HepG2 (cell line): ENCODE results near the gene ZNF75A. TPM values are rescaled to one million over a fixed set of nuclear protein-coding genes. Genes with fewer than 3 reads are reported as not detected.

Source experiments
- ATAC-seq: fragments of 200-7000 bp; cut with Tn5 transposase; 3 replicates; pipeline ENCODE4 v1.9.1; 2020; ENCODE audit warnings: mild to moderate bottlenecking, moderate library complexity
- BruUV-seq: library from RNA; stranded (reverse); fragments of 400-500 nt; replicated peaks from 2 replicates; lab custom pipeline; 2021; lab: Mats Ljungman, UMichigan
- CTCF ChIA-PET: fragments of 300-600 bp; formaldehyde crosslinking; extraction: SDS; loops from one replicate; lab custom pipeline; 2021; ENCODE audit warnings: low total read pairs, inconsistent platforms, low intra/inter-chr PET ratio; lab: Yijun Ruan, JAX
- POLR2A ChIA-PET: fragments of 350-600 bp; sonication (Branson Sonifier 250); formaldehyde crosslinking; loops from one replicate; lab custom pipeline; 2020; ENCODE audit warnings: antibody characterized with exemption, inconsistent platforms; lab: Yijun Ruan, JAX
- DNase-seq: peaks from one replicate; pipeline ENCODE4 v3.0.0-alpha.2; 2015; ENCODE audit warnings: low spot score
- FAIRE-seq: peaks from 3 replicates; lab custom pipeline; 2011; peaks lifted over from hg19 to GRCh38; lab: Jason Lieb, UNC
- H2AFZ ChIP-seq: one replicate; pipeline ENCODE4 v1.6.1; 2011; ENCODE audit warnings: low read length, inconsistent platforms
- H3K27ac ChIP-seq: fragments of 300-600 bp; 3 replicates; pipeline ENCODE4 v1.8.0; 2011; ENCODE audit warnings: mixed run types, mild to moderate bottlenecking, mixed read lengths, low read length, inconsistent platforms; ENCODE audit not compliant: insufficient read depth; ENCODE audit errors: extremely low read length
- H3K27me3 ChIP-seq, 2 experiments: fragments of 200-600 bp in 1 of 2; 2 replicates in 1 of 2; 3 replicates in 1 of 2; pipeline versions ENCODE4 v1.6.0 to v1.8.0; 2011; ENCODE audit warnings: low read length in 2 of 2, mild to moderate bottlenecking in 2 of 2, moderate library complexity in 2 of 2, inconsistent platforms in 1 of 2; ENCODE audit not compliant: insufficient read depth in 2 of 2, control insufficient read depth in 1 of 2
- H3K36me3 ChIP-seq, 2 experiments: fragments of 200-600 bp in 1 of 2; replicated peaks in 1 of 2; 2 replicates in 1 of 2; 3 replicates in 1 of 2; pipeline versions ENCODE4 v1.5.1 to v1.8.0; 2011; ENCODE audit warnings: low read length in 2 of 2, inconsistent platforms in 1 of 2; ENCODE audit not compliant: insufficient read depth in 2 of 2, control insufficient read depth in 1 of 2
- H3K4me1 ChIP-seq: 2 replicates; pipeline ENCODE4 v1.5.1; 2012; ENCODE audit warnings: low read length, inconsistent platforms; ENCODE audit not compliant: insufficient read depth
- H3K4me2 ChIP-seq: 2 replicates; pipeline ENCODE4 v1.6.0; 2011; ENCODE audit warnings: low read depth, low read length, inconsistent platforms
- H3K4me3 ChIP-seq, 3 experiments: fragments of 200-600 bp in 1 of 3; sonication (generic), shearing (Covaris generic) in 1 of 3; replicated peaks in 1 of 3; 2 replicates each; pipeline ENCODE4 v1.5.1; 2011 to 2016; ENCODE audit warnings: low read length in 3 of 3, inconsistent platforms in 2 of 3, low read depth in 2 of 3, mild to moderate bottlenecking in 2 of 3, control low read depth in 1 of 3, mixed read lengths in 1 of 3; ENCODE audit not compliant: insufficient read depth in 1 of 3
- H3K79me2 ChIP-seq: one replicate; pipeline ENCODE4 v1.6.1; 2011; ENCODE audit warnings: low read length, inconsistent platforms; ENCODE audit not compliant: insufficient read depth
- H3K9ac ChIP-seq: 2 replicates; pipeline ENCODE4 v1.6.0; 2011; ENCODE audit warnings: mild to moderate bottlenecking, low read depth, low read length, inconsistent platforms; ENCODE audit not compliant: insufficient read depth
- H3K9me3 ChIP-seq: 2 replicates; pipeline ENCODE4 v1.5.1; 2012; ENCODE audit warnings: mild to moderate bottlenecking, low read length
- H4K20me1 ChIP-seq: 2 replicates; pipeline ENCODE4 v1.6.0; 2011; ENCODE audit warnings: inconsistent platforms, mild to moderate bottlenecking, low read length, moderate library complexity; ENCODE audit not compliant: insufficient read depth
- ARID2 ChIP-seq: sonication (generic); formaldehyde crosslinking; IDR thresholded peaks from 2 replicates; pipeline ENCODE4 v1.8.1; 2022; ENCODE audit warnings: mild to moderate bottlenecking, missing genetic modification reagents, borderline replicate concordance
- FOXP1 ChIP-seq, 2 experiments: fragments of 450-650 bp in 1 of 2; IDR thresholded peaks; 2 replicates each; pipeline ENCODE4 v1.6.1; 2017 to 2018; ENCODE audit warnings: antibody characterized with exemption in 1 of 2
- KDM6A ChIP-seq: IDR thresholded peaks from 2 replicates; pipeline ENCODE4 v1.6.1; 2016; ENCODE audit warnings: low read depth
- KLF9 ChIP-seq: IDR thresholded peaks from 2 replicates; pipeline ENCODE4 v1.6.1; 2016; ENCODE audit warnings: low read depth
- MED1 ChIP-seq: sonication (generic); formaldehyde crosslinking; IDR thresholded peaks from 2 replicates; pipeline ENCODE4 v1.4.0; 2020; ENCODE audit warnings: missing genetic modification reagents
- NFE2 ChIP-seq: sonication (generic); formaldehyde crosslinking; IDR thresholded peaks from 2 replicates; pipeline ENCODE4 v1.4.0; 2020; ENCODE audit warnings: missing genetic modification reagents
- ONECUT2 ChIP-seq: sonication (generic); formaldehyde crosslinking; IDR thresholded peaks from 2 replicates; pipeline ENCODE4 v1.4.0; 2020; ENCODE audit warnings: missing genetic modification reagents
- PAWR ChIP-seq: sonication (generic); formaldehyde crosslinking; IDR thresholded peaks from 2 replicates; pipeline ENCODE4 v1.4.0; 2020; ENCODE audit warnings: missing genetic modification reagents, mild to moderate bottlenecking, borderline replicate concordance
- PHF21A ChIP-seq: sonication (generic); formaldehyde crosslinking; IDR thresholded peaks from 2 replicates; pipeline ENCODE4 v1.5.0; 2020; ENCODE audit warnings: mild to moderate bottlenecking, missing genetic modification reagents
- PPARG ChIP-seq: conservative IDR thresholded peaks from 2 replicates; pipeline ENCODE4 v1.6.1; 2016; ENCODE audit warnings: missing biosample characterization, missing genetic modification reagents
- TBX2 ChIP-seq: sonication (generic); formaldehyde crosslinking; IDR thresholded peaks from 2 replicates; pipeline ENCODE4 v1.5.0; 2020; ENCODE audit warnings: missing genetic modification reagents, mild to moderate bottlenecking, borderline replicate concordance
- ZMAT3 ChIP-seq: sonication (generic); formaldehyde crosslinking; conservative IDR thresholded peaks from 2 replicates; pipeline ENCODE4 v1.7.0; 2021; ENCODE audit warnings: missing genetic modification reagents
- ZMYM2 ChIP-seq: sonication (generic); formaldehyde crosslinking; IDR thresholded peaks from 2 replicates; pipeline ENCODE4 v1.8.0; 2022; ENCODE audit warnings: mild to moderate bottlenecking, missing genetic modification reagents
- ZMYM3 ChIP-seq: sonication (generic); formaldehyde crosslinking; IDR thresholded peaks from 2 replicates; pipeline ENCODE4 v1.5.1; 2020; ENCODE audit warnings: mild to moderate bottlenecking, missing genetic modification reagents
- ZNF3 ChIP-seq: IDR thresholded peaks from 2 replicates; pipeline ENCODE4 v1.7.0; 2017; ENCODE audit warnings: inconsistent platforms
- ZNF382 ChIP-seq: sonication (generic); formaldehyde crosslinking; IDR thresholded peaks from 2 replicates; pipeline ENCODE4 v1.5.0; 2020; ENCODE audit warnings: missing genetic modification reagents, mild to moderate bottlenecking, borderline replicate concordance
- ZNF724P ChIP-seq: sonication (generic); formaldehyde crosslinking; IDR thresholded peaks from 2 replicates; pipeline ENCODE4 v1.8.0; 2022; ENCODE audit warnings: missing genetic modification reagents, borderline replicate concordance
- ZNF790 ChIP-seq: sonication (generic); formaldehyde crosslinking; IDR thresholded peaks from 2 replicates; pipeline ENCODE4 v1.8.0; 2022; ENCODE audit warnings: missing genetic modification reagents, mild to moderate bottlenecking, borderline replicate concordance
- ZXDC ChIP-seq: sonication (generic); formaldehyde crosslinking; IDR thresholded peaks from 2 replicates; pipeline ENCODE4 v1.5.0; 2020; ENCODE audit warnings: mild to moderate bottlenecking, missing genetic modification reagents
- WGBS: methylation state at CpG from one replicate; pipeline ENCODE4 v1.1.6; 2017; ENCODE audit warnings: low lambda C conversion rate; 5-methylcytosine and 5-hydroxymethylcytosine counted together
- in situ Hi-C: cut with HindIII; loops from 2 replicates; pipeline ENCODE4 v1.10.0; 2017; ENCODE audit warnings: low pct_unique_long_range_greater_than_20kb; ENCODE audit not compliant: extremely low pct_ligation_motif_present
- intact Hi-C: fragments of 100-400 bp; cut with micrococcal nuclease; formaldehyde crosslinking; loops from one replicate; pipeline ENCODE4 v1.10.0; 2022; ENCODE audit not compliant: unreplicated experiment
- polyA plus RNA-seq, 8 experiments: library from polyadenylated mRNA; depleted of rRNA in 3 of 8; stranded (reverse) in 7 of 8; unstranded in 1 of 8; fragments of >200 nt; fragmentation: Illumina TruSeq in 4 of 8; extraction: Trizol in 4 of 8; gene quantifications; 2 replicates each; pipeline versions ENCODE4 v1.2.1 to v1.2.3, GENCODE V29; 2011 to 2016; ENCODE audit warnings: low read depth in 4 of 8, missing spikeins in 1 of 8, mixed read lengths in 1 of 8; ENCODE audit not compliant: insufficient read depth in 1 of 8
- total RNA-seq, 5 experiments: library from RNA; depleted of rRNA; stranded (reverse); fragments of >200 nt; fragmentation: Illumina TruSeq; extraction: Trizol; gene quantifications; 2 replicates each; pipeline ENCODE4 v1.2.3, GENCODE V29; 2016; ENCODE audit warnings: low read depth in 1 of 5
- TF ChIP-seq, protein P1 (sequence below): sonication (generic); formaldehyde crosslinking; IDR thresholded peaks from 2 replicates; pipeline ENCODE4 v1.9.0; 2022; ENCODE audit warnings: missing genetic modification reagents, mild to moderate bottlenecking, borderline replicate concordance
- TF ChIP-seq, protein P2 (sequence below), 2 experiments: sonication (generic) in 1 of 2; formaldehyde crosslinking in 1 of 2; IDR thresholded peaks; 2 replicates each; pipeline versions ENCODE4 v1.4.0 to v1.6.1; 2018 to 2020; ENCODE audit warnings: missing genetic modification reagents in 2 of 2, borderline replicate concordance in 1 of 2, low read depth in 1 of 2, mild to moderate bottlenecking in 1 of 2, missing biosample characterization in 1 of 2

The ZNF75A gene
- total and polyA plus RNA-seq, 2 of the 13 experiments (the other 11 are each of a cell fraction or from before 2014, with no cell fraction given) = 1.4 to 2.1 TPM

DNA sequence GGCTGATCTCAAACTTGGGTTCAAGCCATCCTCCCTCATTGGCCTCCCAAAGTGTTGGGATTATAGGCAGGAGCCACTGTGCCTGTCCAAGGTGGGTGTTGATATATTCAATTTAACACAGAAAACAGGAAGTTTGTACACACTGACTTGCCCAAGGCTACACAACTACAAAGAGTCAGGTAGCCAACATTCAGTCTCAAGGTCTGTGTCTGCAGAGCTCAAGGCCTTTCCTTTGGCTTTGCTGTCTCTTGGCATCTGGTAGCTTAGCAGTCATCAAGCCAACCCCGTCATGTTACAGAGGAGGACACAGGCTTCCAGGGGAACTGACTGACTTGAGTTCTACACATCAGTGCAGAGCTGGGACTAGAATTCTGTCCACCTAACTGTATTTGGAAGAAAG lies 37.0 kb upstream of the ZNF75A start:
- Histone ChIP-seq H3K36me3 (no peaks in the 10 kb centered on the region), H3K4me2 (no peak overlapping the region), H3K27ac (peak overlapping the region; percentile 36), H4K20me1 (no peaks in the 10 kb centered on the region), H3K4me1 (peaks cover 58% of the 10 kb centered on the region), H2AFZ (no peak overlapping the region), H3K9me3 (no peaks in the 10 kb centered on the region), H3K9ac (no peak overlapping the region), H3K4me3 (no peak overlapping the region), H3K79me2 (no peaks in the 10 kb centered on the region), H3K27me3 (no peaks in the 10 kb centered on the region)
- no peak for DNase-seq
- FAIRE-seq = no peak
- WGBS = 67% methylated on average over 1 of the region's 1 CpG
- intact Hi-C loops = no loop called here
- in situ Hi-C loops = no loop called here
- ATAC-seq = no peak
- no TSS peak for BruUV-seq
- POLR2A ChIA-PET = interaction anchor here (4.6 kb wide), 1 partner anchor 15 kb away, joined by 64 read pairs; the partner anchor contains the start of gene ZNF263
- CTCF ChIA-PET = no interaction called here
- TF ChIP-seq ZMYM3 (no peak), KDM6A (CRISPR knock-in tag) (0 out of 2 replicates have a peak, but pooled peaks have one; percentile 14), PHF21A (CRISPR knock-in tag) (no peak), KLF9 (CRISPR knock-in tag) (no peak), ZMYM2 (CRISPR knock-in tag) (no peak), FOXP1 (IDR thresholded peaks at IDR 0.05) (no peak), FOXP1 (CRISPR knock-in tag; IDR thresholded peaks at IDR 0.05) (peak; percentile 49; the same call in 1 of the 2 replicates), ZNF3 (CRISPR knock-in tag) (no peak), PPARG (CRISPR knock-in tag) (no peak), ZMAT3 (CRISPR knock-in tag) (no peak), PAWR (CRISPR knock-in tag) (no peak), TBX2 (CRISPR knock-in tag) (no peak), MED1 (CRISPR knock-in tag) (peak; percentile 36), ARID2 (CRISPR knock-in tag) (no peak), ZNF382 (CRISPR knock-in tag) (no peak), ONECUT2 (no peak), ZNF724P (CRISPR knock-in tag) (no peak), NFE2 (CRISPR knock-in tag) (no peak), ZNF790 (CRISPR knock-in tag) (no peak), ZXDC (CRISPR knock-in tag) (no peak)
- TF ChIP-seq, protein P1, sequence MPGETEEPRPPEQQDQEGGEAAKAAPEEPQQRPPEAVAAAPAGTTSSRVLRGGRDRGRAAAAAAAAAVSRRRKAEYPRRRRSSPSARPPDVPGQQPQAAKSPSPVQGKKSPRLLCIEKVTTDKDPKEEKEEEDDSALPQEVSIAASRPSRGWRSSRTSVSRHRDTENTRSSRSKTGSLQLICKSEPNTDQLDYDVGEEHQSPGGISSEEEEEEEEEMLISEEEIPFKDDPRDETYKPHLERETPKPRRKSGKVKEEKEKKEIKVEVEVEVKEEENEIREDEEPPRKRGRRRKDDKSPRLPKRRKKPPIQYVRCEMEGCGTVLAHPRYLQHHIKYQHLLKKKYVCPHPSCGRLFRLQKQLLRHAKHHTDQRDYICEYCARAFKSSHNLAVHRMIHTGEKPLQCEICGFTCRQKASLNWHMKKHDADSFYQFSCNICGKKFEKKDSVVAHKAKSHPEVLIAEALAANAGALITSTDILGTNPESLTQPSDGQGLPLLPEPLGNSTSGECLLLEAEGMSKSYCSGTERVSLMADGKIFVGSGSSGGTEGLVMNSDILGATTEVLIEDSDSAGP = no peak
- TF ChIP-seq, protein P2, sequence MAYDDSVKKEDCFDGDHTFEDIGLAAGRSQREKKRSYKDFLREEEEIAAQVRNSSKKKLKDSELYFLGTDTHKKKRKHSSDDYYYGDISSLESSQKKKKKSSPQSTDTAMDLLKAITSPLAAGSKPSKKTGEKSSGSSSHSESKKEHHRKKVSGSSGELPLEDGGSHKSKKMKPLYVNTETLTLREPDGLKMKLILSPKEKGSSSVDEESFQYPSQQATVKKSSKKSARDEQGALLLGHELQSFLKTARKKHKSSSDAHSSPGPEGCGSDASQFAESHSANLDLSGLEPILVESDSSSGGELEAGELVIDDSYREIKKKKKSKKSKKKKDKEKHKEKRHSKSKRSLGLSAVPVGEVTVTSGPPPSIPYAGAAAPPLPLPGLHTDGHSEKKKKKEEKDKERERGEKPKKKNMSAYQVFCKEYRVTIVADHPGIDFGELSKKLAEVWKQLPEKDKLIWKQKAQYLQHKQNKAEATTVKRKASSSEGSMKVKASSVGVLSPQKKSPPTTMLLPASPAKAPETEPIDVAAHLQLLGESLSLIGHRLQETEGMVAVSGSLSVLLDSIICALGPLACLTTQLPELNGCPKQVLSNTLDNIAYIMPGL (CRISPR knock-in tag; IDR thresholded peaks at IDR 0.05; ENCODE audit: borderline replicate concordance in 1 of 2, low read depth in 1 of 2) = no peak
